GM23338 (cell line): ENCODE results near the gene CUBN. TPM values are rescaled to one million over a fixed set of nuclear protein-coding genes. Genes with fewer than 3 reads are reported as not detected.

Experiments used
- ATAC-seq: fragments of 200-7000 bp; cut with Tn5 transposase; 3 replicates; pipeline ENCODE4 v1.9.1; 2020
- DNase-seq: peaks from one replicate; pipeline ENCODE4 v3.0.0-alpha.2; 2015; ENCODE audit warnings: low spot score
- H2AFZ ChIP-seq: fragments of 200-600 bp; sonication (generic); 2 replicates; pipeline ENCODE4 v1.8.0; 2016; ENCODE audit warnings: antibody characterized with exemption, mild to moderate bottlenecking, moderate library complexity
- H3F3A ChIP-seq: fragments of 200-600 bp; sonication (generic); replicated peaks from 2 replicates; pipeline ENCODE4 v1.8.0; 2017; ENCODE audit warnings: antibody characterized with exemption, mixed run types, low read depth
- H3K27ac ChIP-seq: fragments of 200-600 bp; sonication (generic); 2 replicates; pipeline ENCODE4 v1.6.1; 2016; ENCODE audit warnings: low read depth
- H3K27me3 ChIP-seq: fragments of 200-600 bp; sonication (generic); 2 replicates; pipeline ENCODE4 v1.8.0; 2016; ENCODE audit warnings: mild to moderate bottlenecking, mixed run types, moderate library complexity; ENCODE audit not compliant: insufficient read depth
- H3K36me3 ChIP-seq: fragments of 200-600 bp; sonication (generic); 2 replicates; pipeline ENCODE4 v1.8.0; 2016; ENCODE audit warnings: mild to moderate bottlenecking; ENCODE audit not compliant: insufficient read depth
- H3K4me1 ChIP-seq: fragments of 200-600 bp; sonication (generic); 2 replicates; pipeline ENCODE4 v1.8.0; 2016; ENCODE audit warnings: mild to moderate bottlenecking, moderate library complexity; ENCODE audit not compliant: insufficient read depth
- H3K4me2 ChIP-seq: fragments of 200-600 bp; sonication (generic); 2 replicates; pipeline ENCODE4 v1.7.1; 2017; ENCODE audit warnings: mixed run types
- H3K4me3 ChIP-seq: fragments of 200-600 bp; sonication (generic); 2 replicates; pipeline ENCODE4 v1.6.1; 2016; ENCODE audit warnings: mixed run types
- H3K79me2 ChIP-seq: fragments of 200-600 bp; sonication (generic); replicated peaks from 2 replicates; pipeline ENCODE4 v1.8.0; 2017; ENCODE audit warnings: mild to moderate bottlenecking; ENCODE audit not compliant: insufficient read depth
- H3K9me2 ChIP-seq: fragments of 200-600 bp; sonication (generic); 2 replicates; pipeline ENCODE4 v1.8.0; 2017; ENCODE audit not compliant: insufficient read depth
- H4K20me1 ChIP-seq: fragments of 200-600 bp; sonication (generic); replicated peaks from 2 replicates; pipeline ENCODE4 v1.8.0; 2017; ENCODE audit warnings: mild to moderate bottlenecking; ENCODE audit not compliant: insufficient read depth
- H3K27ac Mint-ChIP-seq: 2 replicates; pipeline ENCODE4 v1.8.0; 2020; ENCODE audit warnings: inconsistent platforms, mild to moderate bottlenecking, moderate library complexity, mixed read lengths
- H3K27me3 Mint-ChIP-seq: 3 replicates; pipeline ENCODE4 v1.8.0; 2022; ENCODE audit warnings: low read depth, mild to moderate bottlenecking, moderate library complexity, mixed read lengths, inconsistent platforms; ENCODE audit not compliant: insufficient read depth, poor library complexity
- H3K36me3 Mint-ChIP-seq: 3 replicates; pipeline ENCODE4 v1.8.0; 2021; ENCODE audit warnings: low read depth, mild to moderate bottlenecking, inconsistent platforms, moderate library complexity, mixed read lengths
- H3K4me1 Mint-ChIP-seq: 3 replicates; pipeline ENCODE4 v1.8.0; 2020; ENCODE audit warnings: mild to moderate bottlenecking, inconsistent platforms, mixed read lengths
- H3K4me3 Mint-ChIP-seq: 3 replicates; pipeline ENCODE4 v1.8.0; 2021; ENCODE audit warnings: moderate library complexity, mild to moderate bottlenecking, inconsistent platforms, mixed read lengths
- H3K9me3 Mint-ChIP-seq: 3 replicates; pipeline ENCODE4 v1.8.0; 2020; ENCODE audit warnings: moderate library complexity, mild to moderate bottlenecking, inconsistent platforms, mixed read lengths
- CREB1 ChIP-seq: fragments of 250-450 bp; sonication (Bioruptor Pico); IDR thresholded peaks from 2 replicates; pipeline ENCODE4 v1.5.0; 2020; ENCODE audit warnings: low read depth, mild to moderate bottlenecking, moderate library complexity
- CTCF ChIP-seq, 2 experiments: fragments of 200-600 bp in 1 of 2; sonication (generic) in 1 of 2; conservative IDR thresholded peaks; 2 replicates each; pipeline versions ENCODE4 v1.5.1 to v1.6.1; 2016 to 2017; ENCODE audit warnings: antibody characterized with exemption in 2 of 2, low read depth in 2 of 2, mild to moderate bottlenecking in 2 of 2, moderate library complexity in 1 of 2
- EZH2 ChIP-seq: fragments of 200-600 bp; sonication (generic); IDR thresholded peaks from one replicate; pipeline ENCODE4 v1.8.0; 2017; ENCODE audit warnings: antibody characterized with exemption, mild to moderate bottlenecking, low read depth; ENCODE audit not compliant: unreplicated experiment
- EZH2phosphoT487 ChIP-seq: fragments of 200-600 bp; sonication (generic); IDR thresholded peaks from one replicate; pipeline ENCODE4 v1.8.1; 2018; ENCODE audit warnings: antibody characterized with exemption; ENCODE audit not compliant: unreplicated experiment
- JUNB ChIP-seq: IDR thresholded peaks from one replicate; pipeline ENCODE4 v1.6.1; 2016; ENCODE audit warnings: antibody characterized with exemption; ENCODE audit not compliant: unreplicated experiment
- NANOG ChIP-seq: IDR thresholded peaks from 2 replicates; pipeline ENCODE4 v1.6.1; 2016; ENCODE audit warnings: antibody characterized with exemption, borderline replicate concordance
- POLR2AphosphoS5 ChIP-seq: IDR thresholded peaks from 2 replicates; pipeline ENCODE4 v1.6.1; 2016; ENCODE audit warnings: antibody characterized with exemption, low read depth
- STAT1 ChIP-seq: IDR thresholded peaks from one replicate; pipeline ENCODE4 v1.6.1; 2016; ENCODE audit warnings: antibody characterized with exemption; ENCODE audit not compliant: unreplicated experiment
- ZNF114 ChIP-seq: fragments of 250-450 bp; sonication (Bioruptor Pico); IDR thresholded peaks from 2 replicates; pipeline ENCODE4 v1.5.0; 2020; ENCODE audit warnings: mild to moderate bottlenecking, moderate library complexity
- ZNF331 ChIP-seq: fragments of 250-450 bp; sonication (Bioruptor Pico); IDR thresholded peaks from 2 replicates; pipeline ENCODE4 v1.5.0; 2020; ENCODE audit warnings: low read depth, mild to moderate bottlenecking, moderate library complexity
- polyA plus RNA-seq: library from polyadenylated mRNA; unstranded; fragments of >200 nt; fragmentation: Nextera tagmentation; extraction: Ambion mirVana; gene quantifications from 2 replicates; pipeline ENCODE4 v1.2.1, GENCODE V29; 2016
- total RNA-seq: library from RNA; depleted of rRNA; stranded (reverse); fragments of >200 nt; shearing (Covaris generic); gene quantifications from 2 replicates; pipeline ENCODE4 v1.2.3, GENCODE V29; 2014
- TF ChIP-seq, protein P1 (sequence below): fragments of 250-450 bp; sonication (Bioruptor Pico); IDR thresholded peaks from 2 replicates; pipeline ENCODE4 v1.5.0; 2020; ENCODE audit warnings: mild to moderate bottlenecking, moderate library complexity
- TF ChIP-seq, protein P2 (sequence below): IDR thresholded peaks from one replicate; pipeline ENCODE4 v1.6.1; 2018; ENCODE audit warnings: antibody characterized with exemption; ENCODE audit not compliant: unreplicated experiment
- TF ChIP-seq, protein P3 (sequence below): IDR thresholded peaks from 2 replicates; pipeline ENCODE4 v1.6.1; 2016; ENCODE audit warnings: antibody characterized with exemption

CUBN gene
- total and polyA plus RNA-seq, 2 experiments from 2014 or later, result 0.06 to 1.8 TPM

- no peak overlapping the region for H3K27ac Mint-ChIP-seq
- H3K9me2 ChIP-seq, result no peaks in the 10 kb centered on the region
- no peak overlapping the region for H3K27ac ChIP-seq
- H3K79me2 ChIP-seq, result no peaks in the 10 kb centered on the region
- no peak overlapping the region for H3K4me3 Mint-ChIP-seq
- no peaks in the 10 kb centered on the region for H4K20me1 ChIP-seq
- no peak overlapping the region for H3K4me2 ChIP-seq
- DNase-seq, result no peak
- no peak overlapping the region for H3K4me3 ChIP-seq
- no peak overlapping the region for H2AFZ ChIP-seq
- no peaks in the 10 kb centered on the region for H3K4me1 ChIP-seq
- H3K27me3 Mint-ChIP-seq, result no peaks in the 10 kb centered on the region
- H3K36me3 ChIP-seq, result no peaks in the 10 kb centered on the region
- TF ChIP-seq STAT1, result no peak
- TF ChIP-seq, protein P1, sequence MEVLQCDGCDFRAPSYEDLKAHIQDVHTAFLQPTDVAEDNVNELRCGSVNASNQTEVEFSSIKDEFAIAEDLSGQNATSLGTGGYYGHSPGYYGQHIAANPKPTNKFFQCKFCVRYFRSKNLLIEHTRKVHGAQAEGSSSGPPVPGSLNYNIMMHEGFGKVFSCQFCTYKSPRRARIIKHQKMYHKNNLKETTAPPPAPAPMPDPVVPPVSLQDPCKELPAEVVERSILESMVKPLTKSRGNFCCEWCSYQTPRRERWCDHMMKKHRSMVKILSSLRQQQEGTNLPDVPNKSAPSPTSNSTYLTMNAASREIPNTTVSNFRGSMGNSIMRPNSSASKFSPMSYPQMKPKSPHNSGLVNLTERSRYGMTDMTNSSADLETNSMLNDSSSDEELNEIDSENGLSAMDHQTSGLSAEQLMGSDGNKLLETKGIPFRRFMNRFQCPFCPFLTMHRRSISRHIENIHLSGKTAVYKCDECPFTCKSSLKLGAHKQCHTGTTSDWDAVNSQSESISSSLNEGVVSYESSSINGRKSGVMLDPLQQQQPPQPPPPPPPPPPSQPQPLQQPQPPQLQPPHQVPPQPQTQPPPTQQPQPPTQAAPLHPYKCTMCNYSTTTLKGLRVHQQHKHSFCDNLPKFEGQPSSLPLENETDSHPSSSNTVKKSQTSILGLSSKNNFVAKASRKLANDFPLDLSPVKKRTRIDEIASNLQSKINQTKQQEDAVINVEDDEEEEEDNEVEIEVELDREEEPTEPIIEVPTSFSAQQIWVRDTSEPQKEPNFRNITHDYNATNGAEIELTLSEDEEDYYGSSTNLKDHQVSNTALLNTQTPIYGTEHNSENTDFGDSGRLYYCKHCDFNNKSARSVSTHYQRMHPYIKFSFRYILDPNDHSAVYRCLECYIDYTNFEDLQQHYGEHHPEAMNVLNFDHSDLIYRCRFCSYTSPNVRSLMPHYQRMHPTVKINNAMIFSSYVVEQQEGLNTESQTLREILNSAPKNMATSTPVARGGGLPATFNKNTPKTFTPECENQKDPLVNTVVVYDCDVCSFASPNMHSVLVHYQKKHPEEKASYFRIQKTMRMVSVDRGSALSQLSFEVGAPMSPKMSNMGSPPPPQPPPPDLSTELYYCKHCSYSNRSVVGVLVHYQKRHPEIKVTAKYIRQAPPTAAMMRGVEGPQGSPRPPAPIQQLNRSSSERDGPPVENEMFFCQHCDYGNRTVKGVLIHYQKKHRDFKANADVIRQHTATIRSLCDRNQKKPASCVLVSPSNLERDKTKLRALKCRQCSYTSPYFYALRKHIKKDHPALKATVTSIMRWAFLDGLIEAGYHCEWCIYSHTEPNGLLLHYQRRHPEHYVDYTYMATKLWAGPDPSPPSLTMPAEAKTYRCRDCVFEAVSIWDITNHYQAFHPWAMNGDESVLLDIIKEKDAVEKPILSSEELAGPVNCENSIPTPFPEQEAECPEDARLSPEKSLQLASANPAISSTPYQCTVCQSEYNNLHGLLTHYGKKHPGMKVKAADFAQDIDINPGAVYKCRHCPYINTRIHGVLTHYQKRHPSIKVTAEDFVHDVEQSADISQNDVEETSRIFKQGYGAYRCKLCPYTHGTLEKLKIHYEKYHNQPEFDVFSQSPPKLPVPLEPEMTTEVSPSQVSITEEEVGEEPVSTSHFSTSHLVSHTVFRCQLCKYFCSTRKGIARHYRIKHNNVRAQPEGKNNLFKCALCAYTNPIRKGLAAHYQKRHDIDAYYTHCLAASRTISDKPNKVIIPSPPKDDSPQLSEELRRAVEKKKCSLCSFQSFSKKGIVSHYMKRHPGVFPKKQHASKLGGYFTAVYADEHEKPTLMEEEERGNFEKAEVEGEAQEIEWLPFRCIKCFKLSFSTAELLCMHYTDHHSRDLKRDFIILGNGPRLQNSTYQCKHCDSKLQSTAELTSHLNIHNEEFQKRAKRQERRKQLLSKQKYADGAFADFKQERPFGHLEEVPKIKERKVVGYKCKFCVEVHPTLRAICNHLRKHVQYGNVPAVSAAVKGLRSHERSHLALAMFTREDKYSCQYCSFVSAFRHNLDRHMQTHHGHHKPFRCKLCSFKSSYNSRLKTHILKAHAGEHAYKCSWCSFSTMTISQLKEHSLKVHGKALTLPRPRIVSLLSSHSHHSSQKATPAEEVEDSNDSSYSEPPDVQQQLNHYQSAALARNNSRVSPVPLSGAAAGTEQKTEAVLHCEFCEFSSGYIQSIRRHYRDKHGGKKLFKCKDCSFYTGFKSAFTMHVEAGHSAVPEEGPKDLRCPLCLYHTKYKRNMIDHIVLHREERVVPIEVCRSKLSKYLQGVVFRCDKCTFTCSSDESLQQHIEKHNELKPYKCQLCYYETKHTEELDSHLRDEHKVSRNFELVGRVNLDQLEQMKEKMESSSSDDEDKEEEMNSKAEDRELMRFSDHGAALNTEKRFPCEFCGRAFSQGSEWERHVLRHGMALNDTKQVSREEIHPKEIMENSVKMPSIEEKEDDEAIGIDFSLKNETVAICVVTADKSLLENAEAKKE (CRISPR knock-in tag), result no peak
- TF ChIP-seq CREB1 (CRISPR knock-in tag), result no peak
- TF ChIP-seq, protein P2, sequence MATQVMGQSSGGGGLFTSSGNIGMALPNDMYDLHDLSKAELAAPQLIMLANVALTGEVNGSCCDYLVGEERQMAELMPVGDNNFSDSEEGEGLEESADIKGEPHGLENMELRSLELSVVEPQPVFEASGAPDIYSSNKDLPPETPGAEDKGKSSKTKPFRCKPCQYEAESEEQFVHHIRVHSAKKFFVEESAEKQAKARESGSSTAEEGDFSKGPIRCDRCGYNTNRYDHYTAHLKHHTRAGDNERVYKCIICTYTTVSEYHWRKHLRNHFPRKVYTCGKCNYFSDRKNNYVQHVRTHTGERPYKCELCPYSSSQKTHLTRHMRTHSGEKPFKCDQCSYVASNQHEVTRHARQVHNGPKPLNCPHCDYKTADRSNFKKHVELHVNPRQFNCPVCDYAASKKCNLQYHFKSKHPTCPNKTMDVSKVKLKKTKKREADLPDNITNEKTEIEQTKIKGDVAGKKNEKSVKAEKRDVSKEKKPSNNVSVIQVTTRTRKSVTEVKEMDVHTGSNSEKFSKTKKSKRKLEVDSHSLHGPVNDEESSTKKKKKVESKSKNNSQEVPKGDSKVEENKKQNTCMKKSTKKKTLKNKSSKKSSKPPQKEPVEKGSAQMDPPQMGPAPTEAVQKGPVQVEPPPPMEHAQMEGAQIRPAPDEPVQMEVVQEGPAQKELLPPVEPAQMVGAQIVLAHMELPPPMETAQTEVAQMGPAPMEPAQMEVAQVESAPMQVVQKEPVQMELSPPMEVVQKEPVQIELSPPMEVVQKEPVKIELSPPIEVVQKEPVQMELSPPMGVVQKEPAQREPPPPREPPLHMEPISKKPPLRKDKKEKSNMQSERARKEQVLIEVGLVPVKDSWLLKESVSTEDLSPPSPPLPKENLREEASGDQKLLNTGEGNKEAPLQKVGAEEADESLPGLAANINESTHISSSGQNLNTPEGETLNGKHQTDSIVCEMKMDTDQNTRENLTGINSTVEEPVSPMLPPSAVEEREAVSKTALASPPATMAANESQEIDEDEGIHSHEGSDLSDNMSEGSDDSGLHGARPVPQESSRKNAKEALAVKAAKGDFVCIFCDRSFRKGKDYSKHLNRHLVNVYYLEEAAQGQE, result no peak
- TF ChIP-seq EZH2phosphoT487, result no peak
- no peak for TF ChIP-seq ZNF114 (CRISPR knock-in tag)
- TF ChIP-seq, protein P3, sequence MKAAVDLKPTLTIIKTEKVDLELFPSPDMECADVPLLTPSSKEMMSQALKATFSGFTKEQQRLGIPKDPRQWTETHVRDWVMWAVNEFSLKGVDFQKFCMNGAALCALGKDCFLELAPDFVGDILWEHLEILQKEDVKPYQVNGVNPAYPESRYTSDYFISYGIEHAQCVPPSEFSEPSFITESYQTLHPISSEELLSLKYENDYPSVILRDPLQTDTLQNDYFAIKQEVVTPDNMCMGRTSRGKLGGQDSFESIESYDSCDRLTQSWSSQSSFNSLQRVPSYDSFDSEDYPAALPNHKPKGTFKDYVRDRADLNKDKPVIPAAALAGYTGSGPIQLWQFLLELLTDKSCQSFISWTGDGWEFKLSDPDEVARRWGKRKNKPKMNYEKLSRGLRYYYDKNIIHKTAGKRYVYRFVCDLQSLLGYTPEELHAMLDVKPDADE, result no peak
- no peak for TF ChIP-seq CTCF (conservative IDR thresholded peaks at IDR 0.05; ENCODE audit: low read depth in 2 of 2)
- TF ChIP-seq POLR2AphosphoS5, result no peak
- no peak for TF ChIP-seq NANOG
- TF ChIP-seq EZH2, result no peak
- no peak for TF ChIP-seq JUNB
- no peak for TF ChIP-seq ZNF331 (CRISPR knock-in tag)
- peaks cover 2% of the 10 kb centered on the region; the same call in 1 of the 3 replicates for H3K4me1 Mint-ChIP-seq
- H3F3A ChIP-seq, result no peaks in the 10 kb centered on the region
- ATAC-seq, result 0 out of 3 replicates have a peak, but pooled peaks have one; percentile 30
- no peaks in the 10 kb centered on the region for H3K27me3 ChIP-seq
- H3K36me3 Mint-ChIP-seq, result peaks cover 3% of the 10 kb centered on the region; the same call in 1 of the 3 replicates
- H3K9me3 Mint-ChIP-seq, result peaks cover 2% of the 10 kb centered on the region; the same call in 1 of the 3 replicates
Measured at GRCh38 chr10:17166699-17167098, 37.1 kb upstream of the CUBN start.
